B cell (primary cell): Measurements from ENCODE around the gene CDCA7L. TPM values are rescaled to one million over a fixed set of nuclear protein-coding genes. Genes with fewer than 3 reads are reported as not detected.

Source experiments
- ATAC-seq: fragments of 200-7000 bp; cut with Tn5 transposase; one replicate; pipeline ENCODE4 v1.10.0; 2021; ENCODE audit warnings: low read depth, mild to moderate bottlenecking, moderate number of reproducible peaks, moderate library complexity
- CTCF ChIA-PET: fragments of 350-600 bp; sonication (Branson Sonifier 250); formaldehyde crosslinking; loops from one replicate; lab custom pipeline; 2021; ENCODE audit warnings: antibody characterized with exemption, inconsistent platforms; lab: Charles Lee
- POLR2A ChIA-PET: fragments of 350-600 bp; sonication (Branson Sonifier 250); formaldehyde crosslinking; loops from one replicate; lab custom pipeline; 2021; ENCODE audit warnings: antibody characterized with exemption; lab: Charles Lee
- DNase-seq: peaks from one replicate; pipeline ENCODE4 v3.0.0; 2013
- H2AFZ ChIP-seq: 2 replicates; pipeline ENCODE4 v1.6.1; 2012; ENCODE audit warnings: mild to moderate bottlenecking, low read depth, low read length; ENCODE audit not compliant: insufficient read depth, poor library complexity, severe bottlenecking
- H3K27ac ChIP-seq, 2 donors: 1 replicate in 1 of 2; 2 replicates in 1 of 2; pipeline ENCODE4 v1.5.1; 2012 to 2013; ENCODE audit warnings: low read length in 2 of 2, mild to moderate bottlenecking in 2 of 2, moderate library complexity in 1 of 2
- H3K27me3 ChIP-seq, 4 experiments: fragments of 200-600 bp in 1 of 4; sonication (generic) in 1 of 4; replicated peaks in 1 of 4; 1 replicate in 2 of 4; 2 replicates in 2 of 4; pipeline versions ENCODE4 v1.6.1 to v1.7.0; 2013 to 2016; ENCODE audit warnings: low read length in 3 of 4, mild to moderate bottlenecking in 2 of 4, mixed read lengths in 1 of 4, moderate library complexity in 1 of 4; ENCODE audit not compliant: insufficient read depth in 4 of 4, control insufficient read depth in 3 of 4; ENCODE audit errors: control extremely low read depth in 1 of 4
- H3K36me3 ChIP-seq, 2 experiments: replicated peaks in 1 of 2; 1 replicate in 1 of 2; 2 replicates in 1 of 2; pipeline versions ENCODE4 v1.6.1 to v1.7.1; 2013; ENCODE audit warnings: low read length in 1 of 2; ENCODE audit not compliant: insufficient read depth in 2 of 2, control insufficient read depth in 1 of 2; ENCODE audit errors: control extremely low read depth in 1 of 2, extremely low read depth in 1 of 2
- H3K4me1 ChIP-seq, 2 donors: fragments of 200-600 bp in 1 of 2; sonication (generic) in 1 of 2; 1 replicate in 1 of 2; 2 replicates in 1 of 2; pipeline versions ENCODE4 v1.5.1 to v1.6.1; 2013 to 2017; ENCODE audit warnings: low read length in 2 of 2; ENCODE audit not compliant: control insufficient read depth in 2 of 2, insufficient read depth in 2 of 2
- H3K4me2 ChIP-seq: replicated peaks from 2 replicates; pipeline ENCODE3; 2012; ENCODE audit warnings: mild to moderate bottlenecking, low read depth, low read length; ENCODE audit not compliant: poor library complexity, severe bottlenecking
- H3K4me3 ChIP-seq, 5 experiments: fragments of 200-600 bp in 1 of 5; sonication (generic) in 1 of 5; 1 replicate in 3 of 5; 2 replicates in 2 of 5; pipeline versions ENCODE4 v1.5.1 to v1.7.0; 2011 to 2016; ENCODE audit warnings: low read length in 4 of 5, mild to moderate bottlenecking in 4 of 5, low read depth in 2 of 5, control low read depth in 1 of 5, moderate library complexity in 1 of 5; ENCODE audit not compliant: insufficient read depth in 1 of 5; ENCODE audit errors: control extremely low read depth in 1 of 5, extremely low read depth in 1 of 5
- H3K79me2 ChIP-seq: fragments of 200-600 bp; sonication (generic); one replicate; pipeline ENCODE4 v1.6.0; 2016; ENCODE audit warnings: low read length; ENCODE audit not compliant: control insufficient read depth, insufficient read depth
- H3K9ac ChIP-seq: fragments of 200-600 bp; sonication (generic); 2 replicates; pipeline ENCODE4 v1.6.1; 2017; ENCODE audit warnings: mild to moderate bottlenecking, low read length, moderate library complexity
- H3K9me3 ChIP-seq, 3 donors: one replicate each; pipeline versions ENCODE4 v1.6.1 to v1.7.1; 2013; ENCODE audit warnings: low read length in 2 of 3; ENCODE audit not compliant: control insufficient read depth in 2 of 3, insufficient read depth in 1 of 3; ENCODE audit errors: control extremely low read depth in 1 of 3
- H4K20me1 ChIP-seq: 2 replicates; pipeline ENCODE4 v1.6.0; 2012; ENCODE audit warnings: mild to moderate bottlenecking, low read length; ENCODE audit not compliant: insufficient read depth, control insufficient read depth, poor library complexity, severe bottlenecking
- H3K27ac Mint-ChIP-seq: one replicate; pipeline ENCODE4 v1.8.0; 2021; ENCODE audit warnings: mixed read lengths
- H3K27me3 Mint-ChIP-seq: one replicate; pipeline ENCODE4 v1.8.0; 2021; ENCODE audit warnings: mixed read lengths
- H3K4me1 Mint-ChIP-seq: one replicate; pipeline ENCODE4 v1.8.0; 2021; ENCODE audit warnings: mixed read lengths
- H3K4me3 Mint-ChIP-seq: one replicate; pipeline ENCODE4 v1.8.0; 2021; ENCODE audit warnings: mixed read lengths
- H3K9me3 Mint-ChIP-seq: one replicate; pipeline ENCODE4 v1.8.0; 2022; ENCODE audit warnings: mixed read lengths; ENCODE audit not compliant: insufficient read depth
- EZH2 ChIP-seq: IDR thresholded peaks from 2 replicates; pipeline ENCODE4 v1.6.1; 2012; ENCODE audit warnings: borderline replicate concordance, low read depth, mild to moderate bottlenecking, moderate library complexity, low read length; ENCODE audit not compliant: insufficient read depth, poor library complexity, severe bottlenecking
- WGBS: methylation state at CpG from one replicate; pipeline ENCODE4 v1.1.5; 2013; ENCODE audit warnings: missing lambda C conversion rate; ENCODE audit not compliant: insufficient coverage; 5-methylcytosine and 5-hydroxymethylcytosine counted together
- intact Hi-C: fragments of 100-400 bp; cut with micrococcal nuclease; formaldehyde crosslinking; loops from one replicate; pipeline ENCODE4 v1.10.0; 2022
- polyA plus RNA-seq: library from polyadenylated mRNA; depleted of rRNA; stranded (reverse); fragments of >200 nt; gene quantifications from 2 replicates; pipeline ENCODE4 v1.2.3, GENCODE V29; 2012
- total RNA-seq, 2 donors: library from RNA; stranded (reverse); fragments of 120-200 nt in 1 of 2; gene quantifications; 1 replicate in 1 of 2; 2 replicates in 1 of 2; pipeline versions ENCODE4 v1.2.3 to v1.2.4, GENCODE V29; 2013 to 2022
- TF ChIP-seq, protein P1 (sequence below): fragments of 200-600 bp; IDR thresholded peaks from one replicate; pipeline ENCODE4 v1.8.0; 2022; ENCODE audit warnings: antibody characterized with exemption, mild to moderate bottlenecking

Gene CDCA7L
- total and polyA plus RNA-seq, 2 donors (not counting 1 experiment from before 2014, with no cell fraction given), result 84.0 to 129 TPM

DNA sequence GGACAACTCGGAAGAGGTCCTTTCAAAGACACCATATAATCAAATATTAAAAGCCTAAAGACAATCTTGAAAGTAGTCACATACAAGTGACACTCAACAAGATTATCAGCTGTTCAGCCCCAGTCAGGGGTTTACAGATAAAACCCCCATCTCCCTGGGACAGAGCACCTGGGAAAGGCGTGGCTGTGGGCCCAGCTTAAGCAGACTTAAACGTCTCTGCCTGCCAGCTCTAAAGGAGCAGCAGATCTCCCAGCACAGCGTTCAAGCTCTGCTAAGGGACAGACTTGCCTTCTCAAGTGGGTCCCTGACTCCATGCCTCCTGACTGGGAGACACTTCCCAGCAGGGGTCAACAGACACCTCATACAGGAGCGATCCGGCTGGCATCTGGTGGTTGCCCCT, 18.0 kb downstream of the CDCA7L start:
- Mint-ChIP-seq H3K27me3 (no peaks in the 10 kb centered on the region), H3K4me1 (peaks cover 84% of the 10 kb centered on the region), H3K9me3 (peaks cover 14% of the 10 kb centered on the region), H3K27ac (peak overlapping the region; percentile 50), H3K4me3 (no peak overlapping the region)
- Histone ChIP-seq H3K9me3 (peaks cover 2 to 7% (median 2%) of the 10 kb centered on the region in 3 donors), H3K27me3 (no peaks in the 10 kb centered on the region), H4K20me1 (peaks cover 47% of the 10 kb centered on the region), H3K79me2 (peaks cover 99% of the 10 kb centered on the region), H3K4me3 (no peak overlapping the region), H2AFZ (no peak overlapping the region), H3K27ac (no peak overlapping the region), H3K36me3 (peaks cover 0 to 12% of the 10 kb centered on the region in 2 experiments), H3K4me1 (peaks cover 2 to 17% of the 10 kb centered on the region in 2 donors), H3K4me2 (no peak overlapping the region), H3K9ac (no peak overlapping the region)
- ATAC-seq (no peak), DNase-seq (no peak)
- CTCF ChIA-PET, result interaction anchor here (1.7 kb wide), 1 partner anchor 13 kb away, joined by 4 read pairs; no protein-coding TSS in a partner anchor
- TF ChIP-seq, protein P1, sequence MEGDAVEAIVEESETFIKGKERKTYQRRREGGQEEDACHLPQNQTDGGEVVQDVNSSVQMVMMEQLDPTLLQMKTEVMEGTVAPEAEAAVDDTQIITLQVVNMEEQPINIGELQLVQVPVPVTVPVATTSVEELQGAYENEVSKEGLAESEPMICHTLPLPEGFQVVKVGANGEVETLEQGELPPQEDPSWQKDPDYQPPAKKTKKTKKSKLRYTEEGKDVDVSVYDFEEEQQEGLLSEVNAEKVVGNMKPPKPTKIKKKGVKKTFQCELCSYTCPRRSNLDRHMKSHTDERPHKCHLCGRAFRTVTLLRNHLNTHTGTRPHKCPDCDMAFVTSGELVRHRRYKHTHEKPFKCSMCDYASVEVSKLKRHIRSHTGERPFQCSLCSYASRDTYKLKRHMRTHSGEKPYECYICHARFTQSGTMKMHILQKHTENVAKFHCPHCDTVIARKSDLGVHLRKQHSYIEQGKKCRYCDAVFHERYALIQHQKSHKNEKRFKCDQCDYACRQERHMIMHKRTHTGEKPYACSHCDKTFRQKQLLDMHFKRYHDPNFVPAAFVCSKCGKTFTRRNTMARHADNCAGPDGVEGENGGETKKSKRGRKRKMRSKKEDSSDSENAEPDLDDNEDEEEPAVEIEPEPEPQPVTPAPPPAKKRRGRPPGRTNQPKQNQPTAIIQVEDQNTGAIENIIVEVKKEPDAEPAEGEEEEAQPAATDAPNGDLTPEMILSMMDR, result no peak
- no peak for TF ChIP-seq EZH2
- POLR2A ChIA-PET, result no interaction called here
- 94% methylated on average over 6 of the region's 6 CpGs for WGBS
- intact Hi-C loops, result no loop called here

DNA sequence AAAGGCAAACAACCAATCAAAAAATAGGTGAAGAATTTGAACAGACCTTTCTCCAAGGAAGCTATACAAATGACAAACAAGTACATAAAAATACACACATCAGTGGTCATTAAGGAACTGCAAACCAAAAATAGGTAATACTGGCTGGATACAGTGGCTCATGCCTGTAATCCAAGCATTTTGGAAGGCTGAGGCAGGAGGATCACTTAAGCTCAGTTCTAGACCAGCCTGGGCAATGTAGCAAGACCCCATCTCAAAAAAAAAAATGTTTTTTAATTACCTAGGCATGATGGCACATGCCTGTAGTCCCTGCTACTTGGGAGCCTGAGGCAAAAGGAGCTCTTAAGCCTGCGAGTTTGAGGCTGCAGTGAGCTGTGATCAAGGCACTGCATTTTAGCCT, 19.3 kb downstream of the CDCA7L start:
- POLR2A ChIA-PET, result no interaction called here
- no peak overlapping the region for H3K27ac Mint-ChIP-seq
- no peak overlapping the region for H3K9ac ChIP-seq

More for the DNA sequence above, 19.3 kb downstream of the CDCA7L start:
- no CpG with 5 or more reads among the region's 1 CpG for WGBS
- Histone ChIP-seq H3K9me3 (peaks cover 0 to 7% (median 2%) of the 10 kb centered on the region in 3 donors), H3K4me1 (peaks cover 2 to 22% of the 10 kb centered on the region in 2 donors), H3K36me3 (peaks cover 2 to 12% of the 10 kb centered on the region in 2 experiments), H3K27me3 (no peaks in the 10 kb centered on the region), H3K4me3 (no peak overlapping the region), H3K27ac (no peak overlapping the region), H3K79me2 (peaks cover 100% of the 10 kb centered on the region), H3K4me2 (no peak overlapping the region), H2AFZ (no peak overlapping the region), H4K20me1 (peaks cover 60% of the 10 kb centered on the region)
- CTCF ChIA-PET, result interaction anchor here (1.7 kb wide), 1 partner anchor 15 kb away, joined by 4 read pairs; no protein-coding TSS in a partner anchor
- DNase-seq, result no peak
- Mint-ChIP-seq H3K9me3 (peaks cover 14% of the 10 kb centered on the region), H3K4me3 (no peak overlapping the region), H3K4me1 (peaks cover 81% of the 10 kb centered on the region), H3K27me3 (no peaks in the 10 kb centered on the region)
- TF ChIP-seq, protein P1, result no peak
- TF ChIP-seq EZH2, result no peak
- ATAC-seq, result no peak
- intact Hi-C loops, result no loop called here
